ENCODE measurements around the gene RS1. TPM values are rescaled to one million over a fixed set of nuclear protein-coding genes. Genes with fewer than 3 reads are reported as not detected.

The RS1 gene
- total RNA-seq, 4 donors from 2014 or later = not detected

GRCh38 chrX:18640686-18641085 lies 31.2 kb downstream of the RS1 start:
- intact Hi-C loops (cut with DNase I; ENCODE audit: low total_unique reads) = no loop called here
- H3K27ac ChIP-seq = no peak overlapping the region
- TF ChIP-seq CTCF (IDR thresholded peaks at IDR 0.05) (no peak), EP300 (IDR thresholded peaks at IDR 0.05; ENCODE audit: low read depth) (no peak), POLR2A (IDR thresholded peaks at IDR 0.05) (no peak), POLR2AphosphoS5 (IDR thresholded peaks at IDR 0.05) (no peak)

GRCh38 chrX:18639280-18639679 lies 32.6 kb downstream of the RS1 start:
- 78% methylated on average over 2 of the region's 2 CpGs; no CpG with 5 or more reads in 1 of the 2 donors for WGBS, 2 donors (ENCODE audit: low coverage in 1 of 2)
- in situ Hi-C loops (cut with MboI; ENCODE audit: low pct_ligation_motif_present in 1 of 4, low pct_unique_long_range_greater_than_20kb in 1 of 4, low sequenced_read_pairs in 3 of 4) (no loop called here), intact Hi-C loops (cut with DNase I; ENCODE audit: low total_unique reads) (loop anchor here (10.0 kb wide), 1 partner anchor 54 kb away; no protein-coding TSS in a partner anchor)
- Histone ChIP-seq H3K9me3 (no peaks in the 10 kb centered on the region), H3K4me1 (no peaks in the 10 kb centered on the region), H3K27ac (no peak overlapping the region), H3K4me3 (no peak overlapping the region), H3K27me3 (no peaks in the 10 kb centered on the region), H3K36me3 (no peaks in the 10 kb centered on the region)
- no peak for DNase-seq
- TF ChIP-seq CTCF (IDR thresholded peaks at IDR 0.05) (no peak), POLR2A (IDR thresholded peaks at IDR 0.05) (no peak), EP300 (IDR thresholded peaks at IDR 0.05; ENCODE audit: low read depth) (no peak), POLR2AphosphoS5 (IDR thresholded peaks at IDR 0.05) (no peak)

More at GRCh38 chrX:18640686-18641085, 31.2 kb downstream of the RS1 start:
- no peaks in the 10 kb centered on the region for H3K36me3 ChIP-seq
- in situ Hi-C loops (cut with MboI; ENCODE audit: low pct_ligation_motif_present in 1 of 4, low pct_unique_long_range_greater_than_20kb in 1 of 4, low sequenced_read_pairs in 3 of 4) = no loop called here
- WGBS, 2 donors (ENCODE audit: low coverage in 1 of 2) = 67% methylated on average over 10 of the region's 10 CpGs; no CpG with 5 or more reads in 1 of the 2 donors
- H3K9me3 ChIP-seq = no peaks in the 10 kb centered on the region
- DNase-seq = no peak
- no peaks in the 10 kb centered on the region for H3K4me1 ChIP-seq
- no peak overlapping the region for H3K4me3 ChIP-seq
- H3K27me3 ChIP-seq = no peaks in the 10 kb centered on the region

DNA sequence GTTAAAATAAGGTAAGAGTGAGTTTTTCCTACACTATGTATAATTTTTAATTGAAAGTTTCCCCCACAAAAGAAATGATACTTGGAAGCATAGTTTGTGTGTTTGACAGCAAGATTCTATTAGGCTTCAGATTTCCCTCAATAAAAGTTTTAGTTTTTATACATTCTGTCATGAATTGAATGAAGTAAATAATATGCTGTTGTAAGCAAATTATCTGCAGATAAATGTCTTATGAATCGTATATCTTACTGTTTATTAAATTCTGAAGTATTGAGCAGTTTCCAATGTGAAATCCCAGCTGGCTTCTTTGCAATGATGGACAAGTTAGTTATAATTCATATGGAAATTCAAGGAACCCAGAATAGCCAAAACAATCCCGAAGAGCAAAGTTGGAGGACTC lies 33.5 kb downstream of the RS1 start:
- intact Hi-C loops (cut with DNase I; ENCODE audit: low total_unique reads) = loop anchor here (10.0 kb wide), 1 partner anchor 54 kb away; no protein-coding TSS in a partner anchor
- Histone ChIP-seq H3K9me3 (no peaks in the 10 kb centered on the region), H3K27ac (no peak overlapping the region), H3K36me3 (no peaks in the 10 kb centered on the region), H3K4me3 (no peak overlapping the region), H3K4me1 (no peaks in the 10 kb centered on the region), H3K27me3 (no peaks in the 10 kb centered on the region)
- WGBS, 2 donors (ENCODE audit: low coverage in 1 of 2) = 89 to 100% methylated on average over 2 of the region's 2 CpGs
- DNase-seq = no peak
- in situ Hi-C loops (cut with MboI; ENCODE audit: low pct_ligation_motif_present in 1 of 4, low pct_unique_long_range_greater_than_20kb in 1 of 4, low sequenced_read_pairs in 3 of 4) = no loop called here
- TF ChIP-seq CTCF (IDR thresholded peaks at IDR 0.05) = no peak
- TF ChIP-seq POLR2AphosphoS5 (IDR thresholded peaks at IDR 0.05) = no peak
- TF ChIP-seq EP300 (IDR thresholded peaks at IDR 0.05; ENCODE audit: low read depth) = no peak

GRCh38 chrX:18630934-18631333 lies 41.0 kb downstream of the RS1 start:
- 86% methylated on average over 8 of the region's 8 CpGs; no CpG with 5 or more reads in 1 of the 2 donors for WGBS, 2 donors (ENCODE audit: low coverage in 1 of 2)
- Histone ChIP-seq H3K4me1 (no peaks in the 10 kb centered on the region), H3K9me3 (no peaks in the 10 kb centered on the region), H3K4me3 (no peak overlapping the region), H3K27ac (no peak overlapping the region), H3K27me3 (no peaks in the 10 kb centered on the region), H3K36me3 (no peaks in the 10 kb centered on the region)
- in situ Hi-C loops (cut with MboI; ENCODE audit: low pct_ligation_motif_present in 1 of 4, low pct_unique_long_range_greater_than_20kb in 1 of 4, low sequenced_read_pairs in 3 of 4) = no loop called here
- no peak for DNase-seq
- intact Hi-C loops (cut with DNase I; ENCODE audit: low total_unique reads) = loop anchor here (5.0 to 10.0 kb wide), 2 partner anchors 46 to 1171 kb away; no protein-coding TSS in a partner anchor
- no peak for TF ChIP-seq POLR2A (IDR thresholded peaks at IDR 0.05)

DNA sequence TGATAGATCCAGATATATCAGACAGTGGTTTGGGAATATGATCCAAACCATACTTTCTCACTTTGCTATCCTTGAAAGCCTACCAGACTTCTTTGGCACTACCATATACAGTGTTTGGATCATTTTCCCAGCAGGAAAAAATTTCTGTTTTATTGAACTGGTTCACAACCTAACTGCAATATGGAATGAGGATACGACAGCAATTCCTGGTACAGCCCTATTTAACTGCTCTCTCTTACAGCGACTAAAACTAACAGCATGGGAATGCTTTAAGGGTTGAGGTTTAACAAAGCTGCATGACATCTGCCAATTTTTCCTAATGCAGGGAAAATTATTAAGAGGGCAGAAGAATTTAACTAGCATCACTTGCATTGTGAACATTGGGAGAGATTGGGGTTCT lies 47.3 kb downstream of the RS1 start:
- H3K4me3 ChIP-seq = no peak overlapping the region
- DNase-seq = no peak
- in situ Hi-C loops (cut with MboI; ENCODE audit: low pct_ligation_motif_present in 1 of 4, low pct_unique_long_range_greater_than_20kb in 1 of 4, low sequenced_read_pairs in 3 of 4) = no loop called here
- intact Hi-C loops (cut with DNase I; ENCODE audit: low total_unique reads) = no loop called here
- no peaks in the 10 kb centered on the region for H3K36me3 ChIP-seq
- peaks cover 0 to 1% (median 0%) of the 10 kb centered on the region in 4 donors for H3K4me1 ChIP-seq
- 60% methylated on average over 2 of the region's 2 CpGs; no CpG with 5 or more reads in 1 of the 2 donors for WGBS, 2 donors (ENCODE audit: low coverage in 1 of 2)
- H3K9me3 ChIP-seq = no peaks in the 10 kb centered on the region
- TF ChIP-seq EP300 (IDR thresholded peaks at IDR 0.05; ENCODE audit: low read depth) (no peak), POLR2AphosphoS5 (IDR thresholded peaks at IDR 0.05) (no peak), POLR2A (IDR thresholded peaks at IDR 0.05) (no peak), CTCF (IDR thresholded peaks at IDR 0.05) (no peak)
- H3K27ac ChIP-seq = peak overlapping the region in 3 of 4 donors; percentile 10 to 37 (median 35)
- no peaks in the 10 kb centered on the region for H3K27me3 ChIP-seq

All from transverse colon (tissue), 4 donors.